Central memory CD4-positive, alpha-beta T cell (primary cell): ENCODE data around the gene NLRC4.
"Not testable (repeated sequence)": the region's sequence is repeated elsewhere in the genome, so short reads cannot be mapped to it uniquely, and the experiment has no call there.

ENCODE experiments used
- DNase-seq: peaks from one replicate; pipeline ENCODE4 v3.0.0; 2022

NLRC4 gene

GRCh38 chr2:32237996-32238395, 26.7 kb downstream of the NLRC4 start:
- DNase-seq, result no peak

GRCh38 chr2:32237488-32237887, 27.2 kb downstream of the NLRC4 start:
- no peak for DNase-seq

- DNase-seq, result no peak
These were observed 29.4 kb downstream of the NLRC4 start for GRCh38 chr2:32235315-32235714.

- no peak for DNase-seq
These were observed 32.7 kb downstream of the NLRC4 start for GRCh38 chr2:32231959-32232358.

GRCh38 chr2:32229635-32230034, 35.1 kb downstream of the NLRC4 start:
- no peak for DNase-seq

- no peak for DNase-seq
These were observed 36.5 kb downstream of the NLRC4 start for GRCh38 chr2:32228181-32228580.

GRCh38 chr2:32227492-32227891, 37.2 kb downstream of the NLRC4 start:
- no peak for DNase-seq

GRCh38 chr2:32222966-32223365, 41.7 kb downstream of the NLRC4 start:
- DNase-seq, result no peak

- DNase-seq, result no peak
These were observed 44.2 kb downstream of the NLRC4 start for GRCh38 chr2:32220445-32220844.

GRCh38 chr2:32212295-32212694, 52.4 kb downstream of the NLRC4 start:
- no peak for DNase-seq

GRCh38 chr2:32210767-32211408, 53.8 kb downstream of the NLRC4 start:
- no peak for DNase-seq

GRCh38 chr2:32203428-32203827, 61.3 kb downstream of the NLRC4 start:
- DNase-seq, result not testable (repeated sequence)

GRCh38 chr2:32200814-32201213, 63.9 kb downstream of the NLRC4 start:
- no peak for DNase-seq

GRCh38 chr2:32192418-32192817, 72.3 kb downstream of the NLRC4 start:
- no peak for DNase-seq

GRCh38 chr2:32189011-32189410, 75.7 kb downstream of the NLRC4 start:
- no peak for DNase-seq

- DNase-seq, result no peak
These were observed 82.0 kb downstream of the NLRC4 start for GRCh38 chr2:32182667-32183066.
